ENCODE measurements around the gene CLCA2.

CLCA2 gene

DNA sequence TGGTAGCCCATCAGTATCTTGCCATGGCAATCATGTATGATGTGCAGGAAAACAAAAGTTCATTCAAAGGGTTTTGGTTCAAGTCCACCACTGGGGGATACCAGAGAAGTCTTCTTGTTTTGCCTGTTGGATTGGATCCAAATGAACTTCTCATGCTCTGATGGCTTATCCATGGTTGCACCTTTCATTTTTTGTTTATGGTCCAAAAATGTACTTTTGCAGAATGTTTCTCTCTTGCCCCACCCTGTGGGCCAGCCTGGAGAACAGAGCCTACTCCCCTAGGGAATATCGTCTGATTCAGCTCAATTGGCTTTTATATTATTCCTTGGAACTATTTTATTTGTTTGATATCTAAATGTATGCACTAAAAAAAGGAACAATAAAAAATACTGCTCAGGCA lies 24.7 kb downstream of the CLCA2 start:
- Histone ChIP-seq H3K9me3 (ENCODE audit: control insufficient read depth, insufficient read depth, low read depth, low read length) (no peaks in the 10 kb centered on the region), H3K36me3 (ENCODE audit: control insufficient read depth in 2 of 2, insufficient read depth in 1 of 2, low read length in 2 of 2) (no peaks in the 10 kb centered on the region), H3K4me3 (ENCODE audit: low read depth, low read length) (no peak overlapping the region), H3K27ac (ENCODE audit: extremely low read depth, low read depth, low read length) (no peak overlapping the region), H3K4me1 (ENCODE audit: control insufficient read depth, insufficient read depth, low read length) (no peaks in the 10 kb centered on the region)
- ChIA-PET POLR2A (no interaction called here), CTCF (interaction anchor here (0.7 to 1.6 kb wide), 2 partner anchors 25 to 52 kb away, joined by 3 to 7 read pairs; no protein-coding TSS in a partner anchor)
- TF ChIP-seq ZNF335 (tag by site-specific recombination; conservative IDR thresholded peaks at IDR 0.05) (no peak), ZNF670 (tag by site-specific recombination; IDR thresholded peaks at IDR 0.05; ENCODE audit: low read depth) (no peak), ZNF132 (tag by site-specific recombination; IDR thresholded peaks at IDR 0.05; ENCODE audit: borderline replicate concordance) (no peak), ZNF830 (tag by site-specific recombination; IDR thresholded peaks at IDR 0.05; ENCODE audit: low read depth) (no peak), ZNF624 (tag by site-specific recombination; IDR thresholded peaks at IDR 0.05) (no peak)
- TF ChIP-seq, protein P1, sequence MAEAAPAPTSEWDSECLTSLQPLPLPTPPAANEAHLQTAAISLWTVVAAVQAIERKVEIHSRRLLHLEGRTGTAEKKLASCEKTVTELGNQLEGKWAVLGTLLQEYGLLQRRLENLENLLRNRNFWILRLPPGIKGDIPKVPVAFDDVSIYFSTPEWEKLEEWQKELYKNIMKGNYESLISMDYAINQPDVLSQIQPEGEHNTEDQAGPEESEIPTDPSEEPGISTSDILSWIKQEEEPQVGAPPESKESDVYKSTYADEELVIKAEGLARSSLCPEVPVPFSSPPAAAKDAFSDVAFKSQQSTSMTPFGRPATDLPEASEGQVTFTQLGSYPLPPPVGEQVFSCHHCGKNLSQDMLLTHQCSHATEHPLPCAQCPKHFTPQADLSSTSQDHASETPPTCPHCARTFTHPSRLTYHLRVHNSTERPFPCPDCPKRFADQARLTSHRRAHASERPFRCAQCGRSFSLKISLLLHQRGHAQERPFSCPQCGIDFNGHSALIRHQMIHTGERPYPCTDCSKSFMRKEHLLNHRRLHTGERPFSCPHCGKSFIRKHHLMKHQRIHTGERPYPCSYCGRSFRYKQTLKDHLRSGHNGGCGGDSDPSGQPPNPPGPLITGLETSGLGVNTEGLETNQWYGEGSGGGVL (tag by site-specific recombination; IDR thresholded peaks at IDR 0.05), result no peak
- TF ChIP-seq, protein P2, sequence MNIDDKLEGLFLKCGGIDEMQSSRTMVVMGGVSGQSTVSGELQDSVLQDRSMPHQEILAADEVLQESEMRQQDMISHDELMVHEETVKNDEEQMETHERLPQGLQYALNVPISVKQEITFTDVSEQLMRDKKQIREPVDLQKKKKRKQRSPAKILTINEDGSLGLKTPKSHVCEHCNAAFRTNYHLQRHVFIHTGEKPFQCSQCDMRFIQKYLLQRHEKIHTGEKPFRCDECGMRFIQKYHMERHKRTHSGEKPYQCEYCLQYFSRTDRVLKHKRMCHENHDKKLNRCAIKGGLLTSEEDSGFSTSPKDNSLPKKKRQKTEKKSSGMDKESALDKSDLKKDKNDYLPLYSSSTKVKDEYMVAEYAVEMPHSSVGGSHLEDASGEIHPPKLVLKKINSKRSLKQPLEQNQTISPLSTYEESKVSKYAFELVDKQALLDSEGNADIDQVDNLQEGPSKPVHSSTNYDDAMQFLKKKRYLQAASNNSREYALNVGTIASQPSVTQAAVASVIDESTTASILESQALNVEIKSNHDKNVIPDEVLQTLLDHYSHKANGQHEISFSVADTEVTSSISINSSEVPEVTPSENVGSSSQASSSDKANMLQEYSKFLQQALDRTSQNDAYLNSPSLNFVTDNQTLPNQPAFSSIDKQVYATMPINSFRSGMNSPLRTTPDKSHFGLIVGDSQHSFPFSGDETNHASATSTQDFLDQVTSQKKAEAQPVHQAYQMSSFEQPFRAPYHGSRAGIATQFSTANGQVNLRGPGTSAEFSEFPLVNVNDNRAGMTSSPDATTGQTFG (tag by site-specific recombination; IDR thresholded peaks at IDR 0.05; ENCODE audit: borderline replicate concordance), result no peak

DNA sequence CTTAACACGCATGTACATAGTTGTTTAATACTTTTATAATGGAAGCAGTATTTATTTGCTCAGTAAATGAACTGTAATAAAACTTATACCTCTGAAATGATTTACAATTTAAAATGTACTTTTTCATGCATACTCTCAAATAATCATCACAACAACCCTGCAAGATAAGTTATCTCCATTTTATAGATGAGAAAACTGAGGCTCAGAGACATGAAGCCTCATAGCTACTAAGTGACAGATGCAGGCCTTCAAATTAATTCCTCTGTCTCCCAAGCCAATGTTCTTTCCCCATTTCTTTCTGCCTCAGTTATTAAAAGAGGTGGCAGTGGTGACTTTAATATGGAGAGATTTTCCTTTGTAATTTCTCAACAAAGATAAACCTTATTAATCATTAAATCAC lies 25.1 kb downstream of the CLCA2 start:
- ChIA-PET CTCF (interaction anchor here (1.6 to 2.0 kb wide), 2 partner anchors 24 to 50 kb away, joined by 4 to 7 read pairs; no protein-coding TSS in a partner anchor), POLR2A (no interaction called here)
- Histone ChIP-seq H3K9me3 (ENCODE audit: control insufficient read depth, insufficient read depth, low read depth, low read length) (no peaks in the 10 kb centered on the region), H3K4me1 (ENCODE audit: control insufficient read depth, insufficient read depth, low read length) (no peaks in the 10 kb centered on the region), H3K4me3 (ENCODE audit: low read depth, low read length) (no peak overlapping the region), H3K27ac (ENCODE audit: extremely low read depth, low read depth, low read length) (no peak overlapping the region), H3K36me3 (ENCODE audit: control insufficient read depth in 2 of 2, insufficient read depth in 1 of 2, low read length in 2 of 2) (no peaks in the 10 kb centered on the region)
- TF ChIP-seq, protein P3, sequence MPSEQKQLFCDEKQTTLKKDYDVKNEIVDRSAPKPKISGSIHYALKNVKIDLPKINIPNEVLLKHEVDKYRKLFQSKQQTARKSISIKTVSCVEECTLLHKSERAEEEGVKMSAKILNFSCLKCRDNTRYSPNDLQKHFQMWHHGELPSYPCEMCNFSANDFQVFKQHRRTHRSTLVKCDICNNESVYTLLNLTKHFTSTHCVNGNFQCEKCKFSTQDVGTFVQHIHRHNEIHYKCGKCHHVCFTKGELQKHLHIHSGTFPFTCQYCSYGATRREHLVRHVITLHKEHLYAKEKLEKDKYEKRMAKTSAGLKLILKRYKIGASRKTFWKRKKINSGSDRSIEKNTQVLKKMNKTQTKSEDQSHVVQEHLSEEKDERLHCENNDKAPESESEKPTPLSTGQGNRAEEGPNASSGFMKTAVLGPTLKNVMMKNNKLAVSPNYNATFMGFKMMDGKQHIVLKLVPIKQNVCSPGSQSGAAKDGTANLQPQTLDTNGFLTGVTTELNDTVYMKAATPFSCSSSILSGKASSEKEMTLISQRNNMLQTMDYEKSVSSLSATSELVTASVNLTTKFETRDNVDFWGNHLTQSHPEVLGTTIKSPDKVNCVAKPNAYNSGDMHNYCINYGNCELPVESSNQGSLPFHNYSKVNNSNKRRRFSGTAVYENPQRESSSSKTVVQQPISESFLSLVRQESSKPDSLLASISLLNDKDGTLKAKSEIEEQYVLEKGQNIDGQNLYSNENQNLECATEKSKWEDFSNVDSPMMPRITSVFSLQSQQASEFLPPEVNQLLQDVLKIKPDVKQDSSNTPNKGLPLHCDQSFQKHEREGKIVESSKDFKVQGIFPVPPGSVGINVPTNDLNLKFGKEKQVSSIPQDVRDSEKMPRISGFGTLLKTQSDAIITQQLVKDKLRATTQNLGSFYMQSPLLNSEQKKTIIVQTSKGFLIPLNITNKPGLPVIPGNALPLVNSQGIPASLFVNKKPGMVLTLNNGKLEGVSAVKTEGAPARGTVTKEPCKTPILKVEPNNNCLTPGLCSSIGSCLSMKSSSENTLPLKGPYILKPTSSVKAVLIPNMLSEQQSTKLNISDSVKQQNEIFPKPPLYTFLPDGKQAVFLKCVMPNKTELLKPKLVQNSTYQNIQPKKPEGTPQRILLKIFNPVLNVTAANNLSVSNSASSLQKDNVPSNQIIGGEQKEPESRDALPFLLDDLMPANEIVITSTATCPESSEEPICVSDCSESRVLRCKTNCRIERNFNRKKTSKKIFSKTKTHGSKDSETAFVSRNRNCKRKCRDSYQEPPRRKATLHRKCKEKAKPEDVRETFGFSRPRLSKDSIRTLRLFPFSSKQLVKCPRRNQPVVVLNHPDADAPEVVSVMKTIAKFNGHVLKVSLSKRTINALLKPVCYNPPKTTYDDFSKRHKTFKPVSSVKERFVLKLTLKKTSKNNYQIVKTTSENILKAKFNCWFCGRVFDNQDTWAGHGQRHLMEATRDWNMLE (tag by site-specific recombination; conservative IDR thresholded peaks at IDR 0.05; ENCODE audit: low read depth), result no peak
- TF ChIP-seq, protein P4, sequence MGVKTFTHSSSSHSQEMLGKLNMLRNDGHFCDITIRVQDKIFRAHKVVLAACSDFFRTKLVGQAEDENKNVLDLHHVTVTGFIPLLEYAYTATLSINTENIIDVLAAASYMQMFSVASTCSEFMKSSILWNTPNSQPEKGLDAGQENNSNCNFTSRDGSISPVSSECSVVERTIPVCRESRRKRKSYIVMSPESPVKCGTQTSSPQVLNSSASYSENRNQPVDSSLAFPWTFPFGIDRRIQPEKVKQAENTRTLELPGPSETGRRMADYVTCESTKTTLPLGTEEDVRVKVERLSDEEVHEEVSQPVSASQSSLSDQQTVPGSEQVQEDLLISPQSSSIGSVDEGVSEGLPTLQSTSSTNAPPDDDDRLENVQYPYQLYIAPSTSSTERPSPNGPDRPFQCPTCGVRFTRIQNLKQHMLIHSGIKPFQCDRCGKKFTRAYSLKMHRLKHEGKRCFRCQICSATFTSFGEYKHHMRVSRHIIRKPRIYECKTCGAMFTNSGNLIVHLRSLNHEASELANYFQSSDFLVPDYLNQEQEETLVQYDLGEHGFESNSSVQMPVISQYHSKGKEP (tag by site-specific recombination; IDR thresholded peaks at IDR 0.05), result no peak

DNA sequence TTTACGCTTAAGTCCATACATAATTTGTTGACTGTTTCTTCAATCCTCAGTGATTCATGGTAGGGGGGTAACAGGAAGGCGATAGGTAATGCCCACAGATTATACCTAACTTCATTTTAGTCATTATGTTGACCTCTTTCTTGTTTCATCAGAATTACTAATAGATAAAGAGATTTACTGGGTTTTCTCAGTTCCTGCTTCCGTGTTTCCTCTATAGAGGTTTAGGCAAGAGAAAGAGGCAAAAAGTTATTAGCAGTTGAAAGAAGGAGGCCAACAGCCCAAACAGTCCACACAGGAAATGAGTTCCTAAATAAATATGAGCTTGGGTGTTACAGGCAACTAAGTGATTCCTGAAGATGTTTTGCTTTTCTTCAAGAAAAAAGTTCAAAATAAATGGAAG lies 26.9 kb downstream of the CLCA2 start:
- no peak overlapping the region for H3K27ac ChIP-seq (ENCODE audit: extremely low read depth, low read depth, low read length)
- ChIA-PET POLR2A (no interaction called here), CTCF (interaction anchor here (1.0 to 2.0 kb wide), 4 partner anchors 48 to 253 kb away, joined by 3 to 4 read pairs (median 4); partner anchors contain the start of gene SH3GLB1)
- H3K4me1 ChIP-seq (ENCODE audit: control insufficient read depth, insufficient read depth, low read length), result no peaks in the 10 kb centered on the region
- H3K9me3 ChIP-seq (ENCODE audit: control insufficient read depth, insufficient read depth, low read depth, low read length), result no peaks in the 10 kb centered on the region
- no peak overlapping the region for H3K4me3 ChIP-seq (ENCODE audit: low read depth, low read length)
- no peaks in the 10 kb centered on the region for H3K36me3 ChIP-seq (ENCODE audit: control insufficient read depth in 2 of 2, insufficient read depth in 1 of 2, low read length in 2 of 2)
- no peak for TF ChIP-seq ZNF19 (tag by site-specific recombination; IDR thresholded peaks at IDR 0.05; ENCODE audit: low read depth)
- TF ChIP-seq ZNF624 (tag by site-specific recombination; IDR thresholded peaks at IDR 0.05), result no peak
- TF ChIP-seq, protein P5, sequence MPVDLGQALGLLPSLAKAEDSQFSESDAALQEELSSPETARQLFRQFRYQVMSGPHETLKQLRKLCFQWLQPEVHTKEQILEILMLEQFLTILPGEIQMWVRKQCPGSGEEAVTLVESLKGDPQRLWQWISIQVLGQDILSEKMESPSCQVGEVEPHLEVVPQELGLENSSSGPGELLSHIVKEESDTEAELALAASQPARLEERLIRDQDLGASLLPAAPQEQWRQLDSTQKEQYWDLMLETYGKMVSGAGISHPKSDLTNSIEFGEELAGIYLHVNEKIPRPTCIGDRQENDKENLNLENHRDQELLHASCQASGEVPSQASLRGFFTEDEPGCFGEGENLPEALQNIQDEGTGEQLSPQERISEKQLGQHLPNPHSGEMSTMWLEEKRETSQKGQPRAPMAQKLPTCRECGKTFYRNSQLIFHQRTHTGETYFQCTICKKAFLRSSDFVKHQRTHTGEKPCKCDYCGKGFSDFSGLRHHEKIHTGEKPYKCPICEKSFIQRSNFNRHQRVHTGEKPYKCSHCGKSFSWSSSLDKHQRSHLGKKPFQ (tag by site-specific recombination; IDR thresholded peaks at IDR 0.05), result no peak
- TF ChIP-seq ZNF544 (tag by site-specific recombination; IDR thresholded peaks at IDR 0.05), result no peak
- TF ChIP-seq ZNF423 (tag by site-specific recombination; IDR thresholded peaks at IDR 0.05), result no peak
